Measurements from ENCODE around the gene SLC45A1. TPM values are rescaled to one million over a fixed set of nuclear protein-coding genes. Genes with fewer than 3 reads are reported as not detected.

SLC45A1 gene
- total RNA-seq, 2 donors from 2014 or later: 4.4 to 6.0 TPM

- Histone ChIP-seq H3K4me1 (ENCODE audit: control insufficient read depth in 1 of 2, low read depth in 2 of 2) (peaks cover 8 to 13% of the 10 kb centered on the region in 2 donors), H3K9me3 (no peaks in the 10 kb centered on the region), H3K36me3 (peaks cover 5% of the 10 kb centered on the region), H3K27me3 (replicated peaks; ENCODE audit: insufficient read depth) (no peaks in the 10 kb centered on the region), H3K4me3 (no peak overlapping the region), H3K27ac (no peak overlapping the region)
- no peak for DNase-seq (ENCODE audit: low spot score)
- no peak for ATAC-seq (ENCODE audit: insufficient number of reproducible peaks, low FRiP score, low read depth)
- TF ChIP-seq, protein P1, sequence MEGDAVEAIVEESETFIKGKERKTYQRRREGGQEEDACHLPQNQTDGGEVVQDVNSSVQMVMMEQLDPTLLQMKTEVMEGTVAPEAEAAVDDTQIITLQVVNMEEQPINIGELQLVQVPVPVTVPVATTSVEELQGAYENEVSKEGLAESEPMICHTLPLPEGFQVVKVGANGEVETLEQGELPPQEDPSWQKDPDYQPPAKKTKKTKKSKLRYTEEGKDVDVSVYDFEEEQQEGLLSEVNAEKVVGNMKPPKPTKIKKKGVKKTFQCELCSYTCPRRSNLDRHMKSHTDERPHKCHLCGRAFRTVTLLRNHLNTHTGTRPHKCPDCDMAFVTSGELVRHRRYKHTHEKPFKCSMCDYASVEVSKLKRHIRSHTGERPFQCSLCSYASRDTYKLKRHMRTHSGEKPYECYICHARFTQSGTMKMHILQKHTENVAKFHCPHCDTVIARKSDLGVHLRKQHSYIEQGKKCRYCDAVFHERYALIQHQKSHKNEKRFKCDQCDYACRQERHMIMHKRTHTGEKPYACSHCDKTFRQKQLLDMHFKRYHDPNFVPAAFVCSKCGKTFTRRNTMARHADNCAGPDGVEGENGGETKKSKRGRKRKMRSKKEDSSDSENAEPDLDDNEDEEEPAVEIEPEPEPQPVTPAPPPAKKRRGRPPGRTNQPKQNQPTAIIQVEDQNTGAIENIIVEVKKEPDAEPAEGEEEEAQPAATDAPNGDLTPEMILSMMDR (IDR thresholded peaks at IDR 0.05): no peak
Observed at GRCh38 chr1:8338526-8339202, 20.8 kb downstream of the SLC45A1 start.

GRCh38 chr1:8339203-8339600 lies 21.3 kb downstream of the SLC45A1 start:
- Histone ChIP-seq H3K27me3 (replicated peaks; ENCODE audit: insufficient read depth) (no peaks in the 10 kb centered on the region), H3K9me3 (no peaks in the 10 kb centered on the region), H3K36me3 (peaks cover 5% of the 10 kb centered on the region), H3K27ac (no peak overlapping the region), H3K4me3 (no peak overlapping the region), H3K4me1 (ENCODE audit: control insufficient read depth in 1 of 2, low read depth in 2 of 2) (peaks cover 13 to 18% of the 10 kb centered on the region in 2 donors)
- ATAC-seq (ENCODE audit: insufficient number of reproducible peaks, low FRiP score, low read depth) (no peak), DNase-seq (ENCODE audit: low spot score) (no peak)
- TF ChIP-seq, protein P1 (IDR thresholded peaks at IDR 0.05): no peak

GRCh38 chr1:8340448-8340847 lies 22.5 kb downstream of the SLC45A1 start:
- Histone ChIP-seq H3K27me3 (replicated peaks; ENCODE audit: insufficient read depth) (no peaks in the 10 kb centered on the region), H3K9me3 (no peaks in the 10 kb centered on the region), H3K36me3 (peaks cover 5% of the 10 kb centered on the region), H3K4me1 (ENCODE audit: control insufficient read depth in 1 of 2, low read depth in 2 of 2) (peaks cover 13 to 21% of the 10 kb centered on the region in 2 donors), H3K27ac (no peak overlapping the region), H3K4me3 (no peak overlapping the region)
- TF ChIP-seq, protein P1 (IDR thresholded peaks at IDR 0.05): no peak
- ATAC-seq (ENCODE audit: insufficient number of reproducible peaks, low FRiP score, low read depth): no peak
- no peak for DNase-seq (ENCODE audit: low spot score)

- no peaks in the 10 kb centered on the region for H3K27me3 ChIP-seq (replicated peaks; ENCODE audit: insufficient read depth)
- H3K9me3 ChIP-seq: no peaks in the 10 kb centered on the region
- peaks cover 13 to 21% of the 10 kb centered on the region in 2 donors for H3K4me1 ChIP-seq (ENCODE audit: control insufficient read depth in 1 of 2, low read depth in 2 of 2)
- H3K27ac ChIP-seq: peak overlapping the region; percentile 94 to 95
- TF ChIP-seq, protein P1 (IDR thresholded peaks at IDR 0.05): no peak
- DNase-seq (ENCODE audit: low spot score) (no peak), ATAC-seq (ENCODE audit: insufficient number of reproducible peaks, low FRiP score, low read depth) (no peak)
- no peaks in the 10 kb centered on the region for H3K36me3 ChIP-seq
- H3K4me3 ChIP-seq: no peak overlapping the region
Observed at GRCh38 chr1:8342325-8342724, 24.4 kb downstream of the SLC45A1 start.

DNA sequence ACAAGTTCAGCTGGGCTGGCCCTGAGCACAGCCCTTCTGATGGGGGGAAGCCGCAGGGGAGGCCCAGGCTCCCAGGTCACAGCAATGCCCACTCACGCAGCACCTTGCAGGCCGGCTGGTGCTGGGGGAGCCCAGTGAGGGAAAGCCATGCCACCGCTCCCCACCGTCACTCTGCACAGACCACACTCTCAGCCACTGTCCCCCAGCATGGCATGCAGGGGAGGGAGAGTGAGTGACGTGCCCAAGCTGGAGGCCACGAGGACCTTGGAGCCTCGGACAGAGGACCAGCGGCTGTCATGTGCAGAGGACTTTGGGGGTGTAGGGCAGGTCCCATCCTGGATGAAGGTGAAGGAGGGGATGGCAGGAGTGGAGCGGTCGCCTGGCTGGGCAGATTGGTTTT lies 25.1 kb downstream of the SLC45A1 start:
- H3K4me3 ChIP-seq: no peak overlapping the region

More for the DNA sequence above, 25.1 kb downstream of the SLC45A1 start:
- Histone ChIP-seq H3K27ac (peak overlapping the region; percentile 94 to 95), H3K9me3 (no peaks in the 10 kb centered on the region), H3K36me3 (no peaks in the 10 kb centered on the region), H3K27me3 (replicated peaks; ENCODE audit: insufficient read depth) (no peaks in the 10 kb centered on the region), H3K4me1 (ENCODE audit: control insufficient read depth in 1 of 2, low read depth in 2 of 2) (peaks cover 13 to 26% of the 10 kb centered on the region in 2 donors)
- DNase-seq (ENCODE audit: low spot score) (no peak), ATAC-seq (ENCODE audit: insufficient number of reproducible peaks, low FRiP score, low read depth) (peak; percentile 7)
- TF ChIP-seq, protein P1 (IDR thresholded peaks at IDR 0.05): no peak
